Measurements from ENCODE around the gene XYLT1.

Gene XYLT1

DNA sequence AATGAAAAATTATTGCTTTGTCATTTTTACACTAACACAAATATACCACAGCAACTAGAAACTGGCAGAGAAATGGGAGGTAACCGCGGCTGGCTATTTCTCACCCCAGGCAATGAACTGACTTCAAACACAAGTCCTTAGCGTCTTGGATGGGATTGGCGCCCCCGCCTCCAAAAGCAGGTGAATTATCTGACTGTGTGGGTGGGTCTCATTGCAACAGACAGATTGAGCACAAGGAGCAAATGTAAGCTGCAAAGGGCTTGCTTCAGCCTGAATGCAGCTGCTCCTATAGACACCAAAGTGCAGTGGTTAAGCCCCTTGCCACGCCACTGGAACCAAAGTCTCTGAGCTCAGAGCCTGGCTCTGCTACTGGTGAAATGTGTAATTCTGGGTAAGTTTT, 225.0 kb downstream of the XYLT1 start:
- DNase-seq, result no peak

DNA sequence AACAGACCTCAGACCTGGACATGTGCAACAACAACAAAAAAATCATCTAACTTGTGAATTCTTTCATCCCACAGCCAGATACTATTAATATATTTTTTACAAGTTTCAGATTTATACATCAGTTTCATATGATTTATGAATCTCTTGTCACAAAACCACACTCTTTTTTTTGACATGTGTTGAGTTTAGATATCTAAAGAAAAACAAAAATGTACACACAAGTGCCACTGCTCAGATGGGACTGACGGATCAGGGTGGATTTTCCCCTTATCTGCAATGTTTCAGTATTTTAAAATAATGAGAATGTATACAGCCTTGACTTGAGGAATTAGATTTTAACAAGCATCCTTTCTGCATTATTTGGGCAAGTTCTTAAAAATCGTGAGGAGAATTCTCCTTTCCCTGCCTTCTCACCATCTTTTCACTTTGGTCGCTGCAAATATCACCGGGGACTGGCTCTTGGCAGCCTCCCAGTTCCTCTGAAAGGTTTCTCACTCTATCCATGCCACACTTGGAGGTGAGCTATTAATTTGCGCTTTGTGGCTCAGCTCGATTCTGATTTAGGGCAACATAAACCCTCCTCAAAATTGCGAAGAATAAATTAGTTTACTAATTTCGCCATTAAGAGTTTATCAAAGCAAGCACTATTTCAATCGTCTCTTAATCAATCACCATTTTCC, 225.7 kb downstream of the XYLT1 start:
- DNase-seq, result no peak

DNA sequence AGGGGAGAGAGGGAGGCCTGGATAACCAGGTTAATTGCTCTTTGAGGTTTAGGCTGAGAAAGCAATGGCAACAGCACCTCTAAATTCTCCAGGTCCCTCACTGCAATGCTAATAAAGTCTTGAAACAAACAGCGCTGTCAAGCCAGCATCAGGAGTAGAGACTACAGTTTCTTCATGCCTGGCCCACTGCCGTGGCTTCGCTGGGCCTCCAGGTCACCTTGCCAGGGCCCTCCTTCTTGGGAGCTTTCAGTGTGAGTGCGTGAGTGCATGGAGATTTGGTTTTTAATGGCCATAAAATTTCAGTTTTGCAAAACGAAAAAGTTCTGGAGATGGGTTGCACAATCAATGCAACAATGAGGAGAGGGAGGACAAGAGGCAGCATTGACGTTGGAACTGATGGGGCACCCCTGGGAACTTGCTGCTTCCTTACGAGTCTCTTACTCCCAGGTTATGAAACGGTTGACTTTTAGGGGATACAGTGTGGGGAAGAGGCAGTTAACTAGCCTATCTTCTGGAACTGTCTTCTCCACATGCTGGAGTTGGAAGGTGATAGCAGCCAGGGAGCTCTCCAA, 229.4 kb downstream of the XYLT1 start:
- DNase-seq, result no peak

- no peak for DNase-seq
Measured at GRCh38 chr16:17238285-17239028, 232.3 kb downstream of the XYLT1 start.

- DNase-seq, result no peak
Measured at GRCh38 chr16:17237350-17237944, 233.3 kb downstream of the XYLT1 start.

GRCh38 chr16:17235147-17235815, 235.5 kb downstream of the XYLT1 start:
- DNase-seq, result no peak

- no peak for DNase-seq
Measured at GRCh38 chr16:17233318-17234002, 237.3 kb downstream of the XYLT1 start.

DNA sequence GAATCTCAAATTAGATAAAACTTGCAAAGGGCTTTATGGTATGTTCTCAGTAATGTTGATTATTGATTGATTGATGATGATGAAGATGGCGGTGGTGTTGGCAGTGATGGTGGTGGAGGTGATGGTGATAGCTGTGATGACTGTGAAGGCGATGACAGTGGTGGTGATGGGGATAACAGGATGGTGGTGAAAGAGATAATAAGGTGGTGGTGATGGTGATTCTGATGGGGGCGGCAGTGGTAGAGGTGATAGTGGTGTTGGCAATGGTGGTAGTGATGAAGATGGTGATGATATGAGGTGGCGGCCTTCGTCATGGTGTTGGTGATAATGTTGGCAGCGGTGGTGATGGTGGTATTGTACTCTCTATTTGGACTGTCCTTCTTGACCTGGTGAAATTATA, 238.3 kb downstream of the XYLT1 start:
- DNase-seq, result no peak

DNA sequence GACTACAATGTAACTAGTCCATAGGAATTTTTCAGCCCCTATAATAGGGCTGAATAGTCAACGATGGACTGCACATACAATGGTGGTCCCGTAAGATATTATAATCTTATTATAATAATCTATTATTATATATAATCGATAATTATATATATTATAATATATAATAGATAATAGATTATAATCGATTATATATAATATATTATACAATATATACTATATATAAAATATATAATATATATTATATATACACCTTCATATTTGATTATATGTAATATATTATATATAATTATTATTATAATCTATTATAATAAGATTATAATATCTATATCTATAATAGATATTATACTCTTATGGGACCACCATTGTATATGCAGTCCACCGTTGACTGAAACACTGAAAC, 238.8 kb downstream of the XYLT1 start:
- DNase-seq, result no peak

- no peak for DNase-seq
Measured at GRCh38 chr16:17230932-17231581, 239.7 kb downstream of the XYLT1 start.

GRCh38 chr16:17229766-17230165, 241.0 kb downstream of the XYLT1 start:
- DNase-seq, result no peak

GRCh38 chr16:17229131-17229530, 241.6 kb downstream of the XYLT1 start:
- DNase-seq, result no peak

DNA sequence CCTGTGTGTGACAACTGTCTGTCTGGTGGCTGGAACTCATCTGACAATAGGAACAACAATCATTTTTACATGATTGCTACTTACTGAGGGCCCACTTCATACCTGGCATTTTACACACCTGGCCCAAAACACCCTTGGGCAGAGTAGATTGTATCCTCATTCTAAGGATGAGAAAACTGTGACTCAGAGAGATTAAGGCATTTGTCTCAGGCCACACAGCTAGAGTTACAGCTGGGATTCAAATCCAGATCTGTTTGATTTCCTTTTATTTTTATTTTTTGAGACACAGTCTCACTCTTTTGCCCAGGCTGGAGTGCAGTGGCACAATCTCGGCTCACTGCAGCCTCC, 242.1 kb downstream of the XYLT1 start:
- no peak for DNase-seq

DNA sequence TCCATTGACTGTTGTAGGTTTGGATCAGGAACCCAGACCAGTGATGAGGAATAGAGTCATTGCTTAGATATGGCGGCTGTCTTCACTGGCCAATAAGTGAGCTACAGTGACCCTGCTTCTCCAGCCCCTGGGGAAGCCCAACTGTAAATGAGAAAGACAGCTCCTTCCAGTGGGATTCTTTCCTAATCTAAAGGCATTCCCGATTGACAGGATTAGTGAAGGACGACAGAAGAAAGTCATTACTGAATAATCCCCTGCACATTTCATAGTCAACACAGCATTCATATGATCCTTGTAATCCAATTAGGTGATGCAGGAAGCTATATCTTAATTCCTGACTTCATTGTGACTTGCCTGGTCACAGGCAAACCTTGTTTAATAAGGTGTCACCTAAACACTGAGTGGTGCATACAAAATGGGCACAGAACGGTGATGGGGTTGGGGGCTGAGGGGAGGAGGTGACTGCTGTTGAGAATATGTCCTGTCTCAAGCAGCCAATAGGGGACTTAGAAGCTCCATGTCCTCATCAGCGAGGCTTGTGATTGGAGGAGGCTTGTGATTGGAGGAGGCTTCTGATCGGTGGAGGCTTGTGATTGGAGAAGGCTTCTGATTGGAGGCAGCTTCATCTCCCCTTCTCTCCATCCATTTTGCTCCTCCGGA, 242.6 kb downstream of the XYLT1 start:
- no peak for DNase-seq

- DNase-seq, result no peak
Measured at GRCh38 chr16:17227278-17227677, 243.5 kb downstream of the XYLT1 start.

DNA sequence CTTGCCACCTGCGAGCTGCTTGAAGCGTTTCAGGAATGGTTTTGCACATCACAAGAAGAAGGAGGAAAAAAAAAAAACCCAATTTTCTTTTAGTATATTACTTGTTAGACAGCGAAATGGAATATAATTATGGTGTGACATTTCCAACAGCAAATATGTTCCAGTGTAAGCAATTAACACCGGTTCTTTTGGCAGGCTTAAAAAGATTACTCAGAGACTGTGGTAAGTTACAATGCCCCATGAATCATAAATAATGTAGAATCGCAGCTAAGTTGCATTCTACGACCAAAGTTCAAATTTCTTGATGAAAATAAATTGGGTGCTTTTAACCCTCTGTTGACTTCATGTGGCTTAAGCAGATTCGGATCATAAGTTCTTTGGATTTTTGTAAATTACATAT, 245.2 kb downstream of the XYLT1 start:
- DNase-seq, result no peak

GRCh38 chr16:17224879-17225281, 245.9 kb downstream of the XYLT1 start:
- no peak for DNase-seq

GRCh38 chr16:17224350-17224749, 246.4 kb downstream of the XYLT1 start:
- DNase-seq, result no peak

GRCh38 chr16:17223576-17223975, 247.2 kb downstream of the XYLT1 start:
- no peak for DNase-seq

DNA sequence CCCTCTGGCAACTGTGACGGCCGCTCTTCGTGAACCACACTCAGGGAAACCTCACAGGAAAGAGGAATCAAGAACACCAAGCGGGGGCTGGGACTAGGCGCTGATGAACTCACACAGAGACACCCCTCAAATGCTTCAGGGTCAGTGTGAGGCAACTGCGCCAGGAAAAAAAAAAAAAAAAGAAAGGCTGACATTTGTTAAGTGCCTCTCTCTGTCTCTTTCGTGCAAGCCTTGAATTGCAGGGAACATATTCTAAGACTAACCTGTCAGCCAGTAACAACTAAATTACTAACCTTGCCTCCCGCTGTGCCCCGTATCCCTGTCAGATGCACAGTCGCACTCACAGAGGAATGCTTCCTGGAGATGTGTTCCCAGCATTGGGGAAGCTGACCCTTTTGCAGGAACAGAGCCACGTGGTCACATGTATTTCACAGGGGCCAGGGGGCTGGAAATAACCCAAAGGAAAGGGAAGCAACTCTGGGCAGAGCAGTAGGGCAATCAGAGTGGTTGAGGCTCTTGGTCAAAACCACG, 247.8 kb downstream of the XYLT1 start:
- no peak for DNase-seq

DNA sequence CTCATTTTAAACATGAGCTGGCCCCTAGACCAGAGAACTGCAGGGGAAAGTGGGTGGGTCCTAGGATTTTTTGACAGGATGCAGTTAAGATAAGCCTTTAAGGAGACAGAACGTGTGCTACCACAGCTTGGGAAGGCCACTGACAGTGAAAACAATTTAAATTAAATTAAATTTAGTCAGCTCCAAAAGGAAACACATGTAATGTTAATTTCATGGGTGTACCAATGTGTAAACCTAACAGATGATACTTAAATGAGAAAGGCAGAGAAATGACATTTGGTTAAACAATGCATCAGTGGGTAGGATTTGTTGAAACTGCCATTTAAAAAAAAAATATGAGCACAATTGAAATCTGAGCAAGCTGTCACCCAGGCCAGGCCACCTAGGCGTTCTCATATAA, 250.8 kb downstream of the XYLT1 start:
- no peak for DNase-seq

- no peak for DNase-seq
Measured at GRCh38 chr16:17215936-17216335, 254.8 kb downstream of the XYLT1 start.
